MM.1S (cell line): ENCODE data around the gene PRKCA.

Experiments
- EZH2 ChIP-seq: fragments of 300-600 bp; sonication (generic); optimal IDR thresholded peaks from 2 replicates; pipeline ENCODE3; 2017; ENCODE audit warnings: low read depth, mild to moderate bottlenecking, antibody characterized with exemption, low read length, mixed read lengths
- EZH2phosphoT487 ChIP-seq: fragments of 300-600 bp; sonication (generic); IDR thresholded peaks from 2 replicates; pipeline ENCODE4 v1.6.1; 2018; ENCODE audit warnings: antibody characterized with exemption, low read length
- TF ChIP-seq, protein P1 (sequence below): fragments of 300-600 bp; sonication (generic); IDR thresholded peaks from 2 replicates; pipeline ENCODE4 v1.5.1; 2016; ENCODE audit warnings: antibody characterized with exemption, low read length, mixed read lengths

DNA sequence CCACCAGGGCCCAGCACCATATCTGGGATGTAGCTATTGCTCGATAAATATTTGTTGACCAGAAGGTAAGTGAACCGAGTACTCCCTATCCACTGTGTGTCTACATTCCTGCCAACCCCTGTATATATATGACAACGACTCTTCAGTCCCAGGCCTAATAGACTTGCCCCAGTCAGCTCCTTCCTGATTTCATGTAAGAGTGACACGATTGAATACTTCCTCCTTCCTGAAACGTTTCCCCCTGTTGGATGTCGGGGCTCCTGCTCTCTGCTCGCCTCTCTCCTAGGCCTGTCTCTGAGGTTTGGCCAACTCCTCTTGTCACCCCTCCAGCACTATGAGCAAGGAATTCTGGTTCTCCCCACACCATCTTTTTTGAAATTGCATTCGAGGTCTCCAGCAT, 178.9 kb downstream of the PRKCA start:
- TF ChIP-seq, protein P1, sequence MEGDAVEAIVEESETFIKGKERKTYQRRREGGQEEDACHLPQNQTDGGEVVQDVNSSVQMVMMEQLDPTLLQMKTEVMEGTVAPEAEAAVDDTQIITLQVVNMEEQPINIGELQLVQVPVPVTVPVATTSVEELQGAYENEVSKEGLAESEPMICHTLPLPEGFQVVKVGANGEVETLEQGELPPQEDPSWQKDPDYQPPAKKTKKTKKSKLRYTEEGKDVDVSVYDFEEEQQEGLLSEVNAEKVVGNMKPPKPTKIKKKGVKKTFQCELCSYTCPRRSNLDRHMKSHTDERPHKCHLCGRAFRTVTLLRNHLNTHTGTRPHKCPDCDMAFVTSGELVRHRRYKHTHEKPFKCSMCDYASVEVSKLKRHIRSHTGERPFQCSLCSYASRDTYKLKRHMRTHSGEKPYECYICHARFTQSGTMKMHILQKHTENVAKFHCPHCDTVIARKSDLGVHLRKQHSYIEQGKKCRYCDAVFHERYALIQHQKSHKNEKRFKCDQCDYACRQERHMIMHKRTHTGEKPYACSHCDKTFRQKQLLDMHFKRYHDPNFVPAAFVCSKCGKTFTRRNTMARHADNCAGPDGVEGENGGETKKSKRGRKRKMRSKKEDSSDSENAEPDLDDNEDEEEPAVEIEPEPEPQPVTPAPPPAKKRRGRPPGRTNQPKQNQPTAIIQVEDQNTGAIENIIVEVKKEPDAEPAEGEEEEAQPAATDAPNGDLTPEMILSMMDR, result no peak
- TF ChIP-seq EZH2phosphoT487 (no peak), EZH2 (no peak)
